Keratinocyte (primary cell): ENCODE results near the gene ACACA.

Experiments
- CTCF ChIP-seq, 3 experiments: IDR thresholded peaks in 1 of 3; conservative IDR thresholded peaks in 1 of 3; optimal IDR thresholded peaks in 1 of 3; 2 replicates in 2 of 3; 3 replicates in 1 of 3; pipeline versions ENCODE3 to v1.5.1; 2011; ENCODE audit warnings: low read length in 3 of 3, mild to moderate bottlenecking in 3 of 3, moderate library complexity in 2 of 3, control low read depth in 1 of 3, inconsistent platforms in 1 of 3; ENCODE audit not compliant: insufficient read depth in 2 of 3; ENCODE audit errors: extremely low read depth in 1 of 3
- EZH2 ChIP-seq: IDR thresholded peaks from one replicate; pipeline ENCODE4 v1.6.1; 2012; ENCODE audit warnings: inconsistent platforms, mild to moderate bottlenecking, low read length, moderate library complexity

- no peak for TF ChIP-seq CTCF (optimal IDR thresholded peaks at IDR 0.05 in 1 of 3, IDR thresholded peaks at IDR 0.05 in 1 of 3, conservative IDR thresholded peaks at IDR 0.05 in 1 of 3; ENCODE audit: extremely low read depth in 1 of 3, insufficient read depth in 2 of 3, low read length in 3 of 3)
- no peak for TF ChIP-seq EZH2
Observed at GRCh38 chr17:37177254-37177870, 229.3 kb downstream of the ACACA start.
